HG02610 (cell line): ENCODE results near the gene TBC1D1.

Experiments
- ATAC-seq: cut with Tn5 transposase; IDR thresholded peaks from one replicate; pipeline ENCODE4 v1.9.1; 2021; ENCODE audit warnings: mild to moderate bottlenecking, moderate library complexity; ENCODE audit not compliant: unreplicated experiment

Gene TBC1D1

DNA sequence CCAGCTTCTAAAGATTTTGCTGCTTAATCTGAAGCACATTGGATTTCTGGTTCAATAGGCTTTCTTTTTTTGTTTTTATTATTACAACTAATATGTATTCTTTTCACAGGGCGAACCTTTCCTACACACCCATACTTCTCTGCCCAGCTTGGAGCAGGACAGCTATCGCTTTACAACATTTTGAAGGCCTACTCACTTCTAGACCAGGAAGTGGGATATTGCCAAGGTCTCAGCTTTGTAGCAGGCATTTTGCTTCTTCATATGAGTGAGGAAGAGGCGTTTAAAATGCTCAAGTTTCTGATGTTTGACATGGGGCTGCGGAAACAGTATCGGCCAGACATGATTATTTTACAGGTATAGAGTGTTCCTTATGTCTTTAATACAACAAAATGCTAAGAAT lies 224.7 kb downstream of the TBC1D1 start:
- ATAC-seq = no peak

DNA sequence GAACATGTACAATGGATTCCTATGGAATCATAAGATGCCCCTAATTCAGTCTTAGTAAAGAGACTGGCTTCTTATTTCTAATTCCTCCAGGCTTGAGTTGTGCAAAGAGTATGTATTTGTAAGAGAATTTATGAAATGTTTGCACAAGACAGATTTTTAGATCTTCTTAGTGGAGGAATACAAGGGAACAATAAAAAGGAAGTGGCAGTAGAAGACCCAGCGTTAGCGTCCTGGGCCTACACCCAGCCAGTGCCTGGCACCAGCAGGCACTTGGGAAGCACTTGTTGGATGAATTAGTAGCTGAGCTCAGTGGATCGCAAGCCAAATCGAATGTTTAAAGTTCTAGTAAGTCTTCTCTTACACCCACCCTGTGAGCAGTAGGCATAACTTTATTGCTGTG lies 226.7 kb downstream of the TBC1D1 start:
- ATAC-seq = no peak

DNA sequence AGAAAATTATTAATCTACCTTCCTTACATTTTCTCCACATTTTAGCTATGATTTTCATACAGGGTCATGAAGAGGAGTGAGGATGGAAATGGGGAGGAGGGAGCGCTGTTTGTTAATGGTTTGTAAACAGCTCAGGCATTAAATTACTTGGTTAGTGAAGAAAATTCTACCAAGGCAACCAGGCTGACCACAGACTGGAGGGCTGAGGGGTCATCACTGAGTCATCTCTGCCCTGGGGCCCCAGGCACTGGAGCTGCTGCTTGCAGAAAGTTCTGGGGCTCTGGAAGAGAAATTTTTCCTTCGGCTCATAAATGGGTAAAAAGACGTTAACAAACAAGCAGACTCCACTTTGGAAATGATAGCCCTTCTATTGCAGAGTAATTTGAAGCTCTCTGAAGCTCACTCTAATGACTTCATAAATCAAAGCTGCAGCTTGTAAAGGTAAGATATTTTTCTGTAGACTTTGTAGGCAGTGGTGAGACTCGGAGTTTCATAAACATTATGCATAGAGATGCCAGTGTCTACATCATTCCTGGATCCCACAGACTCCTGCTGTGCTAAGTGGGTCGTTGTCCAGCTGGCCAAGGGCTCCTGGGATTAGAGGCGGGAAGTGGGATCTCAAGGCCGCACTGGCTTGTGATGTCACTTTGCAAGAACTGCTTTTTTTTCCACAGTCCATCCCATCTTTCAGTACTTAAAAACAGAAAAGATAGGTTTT lies 228.9 kb downstream of the TBC1D1 start:
- ATAC-seq = no peak

DNA sequence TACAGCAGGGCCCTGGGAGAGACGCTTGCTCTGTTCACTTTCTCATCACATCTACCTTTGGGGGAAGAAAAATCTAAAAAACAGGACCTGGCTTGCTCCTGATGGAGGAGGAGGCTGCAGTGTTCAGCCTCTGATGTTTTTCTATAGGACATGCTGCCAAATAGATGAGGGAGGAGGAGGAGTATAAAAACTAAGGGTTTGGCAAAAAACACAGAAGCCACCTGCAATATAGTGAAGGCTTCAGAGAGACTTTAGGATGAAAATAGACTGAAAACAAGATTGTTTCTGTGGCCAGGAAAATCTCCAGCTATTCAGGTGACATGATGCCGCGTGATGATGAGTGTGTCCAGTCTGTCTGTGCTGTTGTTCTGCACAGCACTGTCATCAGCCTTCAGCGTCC lies 229.9 kb downstream of the TBC1D1 start:
- ATAC-seq = no peak

- ATAC-seq = no peak
Observed at GRCh38 chr4:38122060-38122459, 231.2 kb downstream of the TBC1D1 start.

DNA sequence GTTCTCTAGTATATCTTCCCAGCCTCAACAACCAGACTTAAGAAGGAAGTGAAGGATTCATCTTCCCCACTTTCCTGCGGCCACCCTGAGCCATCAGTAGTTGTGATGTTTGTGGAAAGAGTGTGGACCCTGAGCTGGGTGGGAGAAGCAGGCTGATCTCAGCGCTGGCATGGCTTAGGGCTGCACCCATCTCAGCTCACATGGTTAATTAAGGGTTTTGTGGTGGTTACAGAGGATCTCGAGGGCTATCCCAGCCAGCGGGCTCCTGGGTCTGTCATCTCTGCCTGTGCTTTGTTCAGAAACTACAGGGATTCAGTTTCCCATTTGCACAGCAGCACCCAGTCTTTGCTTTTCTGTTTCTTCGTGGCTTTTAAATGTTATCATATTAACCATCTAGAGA lies 232.7 kb downstream of the TBC1D1 start:
- ATAC-seq = no peak

- ATAC-seq = no peak
Observed at GRCh38 chr4:38124961-38125360, 234.1 kb downstream of the TBC1D1 start.

- no peak for ATAC-seq
Observed at GRCh38 chr4:38125816-38126215, 234.9 kb downstream of the TBC1D1 start.

GRCh38 chr4:38128478-38129459 lies 237.9 kb downstream of the TBC1D1 start:
- peak; percentile 69 for ATAC-seq

- no peak for ATAC-seq
Observed at GRCh38 chr4:38129460-38130227, 238.8 kb downstream of the TBC1D1 start.

DNA sequence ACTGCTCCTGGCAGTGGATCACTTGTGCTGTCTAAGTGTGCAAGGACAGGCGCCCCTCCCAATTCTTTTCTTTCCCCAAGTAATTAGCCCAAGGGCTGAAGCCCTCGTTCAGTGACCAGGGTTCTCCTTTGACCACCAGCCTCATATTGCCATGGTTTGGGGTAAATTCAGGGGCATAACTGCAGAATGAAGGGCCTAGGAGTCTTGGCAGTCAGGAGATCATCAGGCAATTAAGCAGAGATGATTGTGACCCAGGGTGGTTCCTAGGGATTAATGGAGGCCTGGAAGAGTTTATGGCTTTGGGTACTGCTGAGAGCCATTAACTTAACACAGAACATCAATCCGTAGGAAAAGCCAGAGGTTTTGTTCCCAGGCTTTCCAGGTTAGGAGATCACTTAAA lies 240.0 kb downstream of the TBC1D1 start:
- ATAC-seq = no peak

- peak; percentile 50 for ATAC-seq
Observed at GRCh38 chr4:38131371-38132091, 240.6 kb downstream of the TBC1D1 start.

GRCh38 chr4:38132107-38132673 lies 241.3 kb downstream of the TBC1D1 start:
- peak; percentile 50 for ATAC-seq

- no peak for ATAC-seq
Observed at GRCh38 chr4:38132843-38133662, 242.2 kb downstream of the TBC1D1 start.

- no peak for ATAC-seq
Observed at GRCh38 chr4:38133711-38134480, 243.0 kb downstream of the TBC1D1 start.

GRCh38 chr4:38135201-38135600 lies 244.3 kb downstream of the TBC1D1 start:
- no peak for ATAC-seq

DNA sequence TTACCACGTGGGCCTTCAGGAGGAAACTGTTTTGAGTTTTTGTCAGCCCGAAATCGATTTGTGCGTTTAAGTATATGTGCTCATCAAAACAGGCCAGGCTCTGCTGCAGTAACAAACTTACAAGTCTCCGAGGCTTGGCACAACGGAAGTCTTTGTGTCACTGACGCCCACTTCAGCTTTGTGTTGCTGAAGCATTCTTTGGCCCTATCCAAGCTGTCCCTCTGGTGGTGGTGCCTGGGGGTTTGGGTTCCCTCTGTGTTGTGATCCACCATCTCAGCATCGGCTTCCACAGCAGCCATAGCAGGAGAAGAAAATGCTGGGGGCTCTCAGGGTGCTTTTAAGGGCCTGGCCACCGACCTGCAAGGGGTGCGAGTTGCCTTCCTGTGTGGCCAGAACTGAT lies 245.7 kb downstream of the TBC1D1 start:
- no peak for ATAC-seq

GRCh38 chr4:38137080-38137479 lies 246.2 kb downstream of the TBC1D1 start:
- ATAC-seq = no peak

DNA sequence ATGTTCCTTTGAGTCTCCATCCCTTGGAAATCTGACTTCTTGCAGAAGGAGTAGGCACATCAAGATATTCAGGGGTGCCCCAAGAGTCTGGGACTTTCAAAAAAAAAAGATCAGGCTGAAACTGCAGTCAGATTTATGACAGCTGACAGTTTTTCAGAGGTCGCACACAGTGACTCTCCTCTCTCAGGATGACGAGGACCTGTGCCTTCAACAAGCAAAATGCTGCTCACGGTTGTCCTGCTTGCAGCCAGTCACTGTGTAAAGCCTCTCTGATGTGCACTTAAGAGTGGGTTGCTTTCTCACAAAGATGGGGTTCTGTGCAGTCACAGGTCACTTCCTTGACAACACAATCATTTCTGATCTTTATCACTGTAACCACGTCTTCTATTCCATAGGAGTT lies 247.5 kb downstream of the TBC1D1 start:
- ATAC-seq = no peak
